GM21619 (cell line): ENCODE data around the gene SOS1.
"Not testable (repeated sequence)": the region's sequence is repeated elsewhere in the genome, so short reads cannot be mapped to it uniquely, and the experiment has no call there.

Source experiments
- ATAC-seq: cut with Tn5 transposase; IDR thresholded peaks from one replicate; pipeline ENCODE4 v1.9.1; 2021; ENCODE audit not compliant: unreplicated experiment

SOS1 gene

GRCh38 chr2:39120771-39121522 lies at the start of gene SOS1:
TSS of gene SOS1 (minus strand) at chr2:39121051. CDS start at chr2:39120422, 629 bp downstream.
- peak; percentile 45 for ATAC-seq

- no peak for ATAC-seq
Measured at GRCh38 chr2:39164089-39164488, 43.2 kb upstream of the SOS1 start.

GRCh38 chr2:39160982-39161381 lies 40.1 kb upstream of the SOS1 start:
- no peak for ATAC-seq

- ATAC-seq, result no peak
Measured at GRCh38 chr2:39159283-39159682, 38.4 kb upstream of the SOS1 start.

- no peak for ATAC-seq
Measured at GRCh38 chr2:39158351-39158750, 37.5 kb upstream of the SOS1 start.

- no peak for ATAC-seq
Measured at GRCh38 chr2:39156846-39157245, 36.0 kb upstream of the SOS1 start.

GRCh38 chr2:39156107-39156506 lies 35.3 kb upstream of the SOS1 start:
- ATAC-seq, result no peak

- ATAC-seq, result not testable (repeated sequence)
Measured at GRCh38 chr2:39155573-39155972, 34.7 kb upstream of the SOS1 start.

GRCh38 chr2:39154944-39155343 lies 34.1 kb upstream of the SOS1 start:
- no peak for ATAC-seq

- ATAC-seq, result no peak
Measured at GRCh38 chr2:39153312-39153711, 32.5 kb upstream of the SOS1 start.

GRCh38 chr2:39152504-39152903 lies 31.7 kb upstream of the SOS1 start:
- ATAC-seq, result no peak

GRCh38 chr2:39150890-39151497 lies 30.1 kb upstream of the SOS1 start:
- ATAC-seq, result no peak

GRCh38 chr2:39150102-39150562 lies 29.3 kb upstream of the SOS1 start:
- no peak for ATAC-seq

- ATAC-seq, result no peak
Measured at GRCh38 chr2:39146630-39147029, 25.8 kb upstream of the SOS1 start.

- ATAC-seq, result no peak
Measured at GRCh38 chr2:39145906-39146421, 25.1 kb upstream of the SOS1 start.

GRCh38 chr2:39144416-39144815 lies 23.6 kb upstream of the SOS1 start:
- ATAC-seq, result no peak

GRCh38 chr2:39142904-39143605 lies 22.2 kb upstream of the SOS1 start:
- ATAC-seq, result no peak

GRCh38 chr2:39141334-39142271 lies 20.8 kb upstream of the SOS1 start:
- peak; percentile 59 for ATAC-seq

GRCh38 chr2:39140948-39141333 lies 20.1 kb upstream of the SOS1 start:
- not testable (repeated sequence) for ATAC-seq

GRCh38 chr2:39140322-39140847 lies 19.5 kb upstream of the SOS1 start:
- no peak for ATAC-seq
